VCaP (cell line): ENCODE measurements around the gene USP37.

ENCODE experiments used
- H3K27ac ChIP-seq: fragments of 450-650 bp; 2 replicates; pipeline ENCODE4 v1.5.1; 2017
- CTCF ChIP-seq: fragments of 450-650 bp; conservative IDR thresholded peaks from 2 replicates; pipeline ENCODE4 v1.5.1; 2017; ENCODE audit warnings: mild to moderate bottlenecking, moderate library complexity

USP37 gene

GRCh38 chr2:218472988-218473387 is 95.2 kb downstream of the USP37 start:
- peak overlapping the region; percentile 33 for H3K27ac ChIP-seq
- no peak for TF ChIP-seq CTCF

- peak overlapping the region; percentile 33 for H3K27ac ChIP-seq
- TF ChIP-seq CTCF, result no peak
Observed at GRCh38 chr2:218471982-218472381, 96.2 kb downstream of the USP37 start.

GRCh38 chr2:218471036-218471435 is 97.1 kb downstream of the USP37 start:
- no peak overlapping the region for H3K27ac ChIP-seq

GRCh38 chr2:218470448-218470847 is 97.7 kb downstream of the USP37 start:
- peak overlapping the region; percentile 0; the same call in 1 of the 2 replicates for H3K27ac ChIP-seq
- TF ChIP-seq CTCF, result no peak

More at GRCh38 chr2:218471036-218471435, 97.1 kb downstream of the USP37 start:
- TF ChIP-seq CTCF, result no peak

- no peak overlapping the region; the same call in 1 of the 2 replicates for H3K27ac ChIP-seq
- peak; percentile 69 for TF ChIP-seq CTCF
Observed at GRCh38 chr2:218465987-218466633, 102.0 kb downstream of the USP37 start.

- no peak overlapping the region for H3K27ac ChIP-seq
- TF ChIP-seq CTCF, result no peak
Observed at GRCh38 chr2:218458598-218458997, 109.6 kb downstream of the USP37 start.

GRCh38 chr2:218456849-218457248 is 111.3 kb downstream of the USP37 start:
- no peak for TF ChIP-seq CTCF
- no peak overlapping the region for H3K27ac ChIP-seq
